ENCODE results near the gene VPS54. TPM values are rescaled to one million over a fixed set of nuclear protein-coding genes. Genes with fewer than 3 reads are reported as not detected.

VPS54 gene
- polyA plus RNA-seq, 1 experiment = 5.6 TPM

DNA sequence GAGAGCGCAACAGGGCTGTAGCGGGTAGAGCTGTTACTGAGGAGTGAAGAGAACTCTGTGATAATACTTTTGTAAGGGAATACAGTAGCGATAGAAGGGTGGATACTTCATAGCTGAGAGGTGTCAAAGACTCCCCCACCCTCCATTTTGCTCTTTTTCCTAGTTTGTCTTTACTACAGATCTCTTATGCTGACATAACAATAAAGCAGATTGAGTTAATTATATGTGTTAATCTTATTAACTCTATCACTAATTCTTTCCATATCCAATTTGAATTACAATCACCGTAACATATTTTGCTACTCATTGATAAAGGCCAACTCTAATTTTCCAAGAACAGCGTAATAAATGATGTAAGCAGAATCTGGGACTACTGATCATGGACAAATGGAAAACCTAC lies 120.4 kb downstream of the VPS54 start:
- DNase-seq (ENCODE audit: low read depth) = no peak
- no peak overlapping the region for H3K4me3 ChIP-seq (ENCODE audit: low read depth, low read length)
- H3K27me3 ChIP-seq (ENCODE audit: control insufficient read depth, insufficient read depth, low read length) = no peaks in the 10 kb centered on the region
- POLR2A ChIA-PET = no interaction called here
- CTCF ChIA-PET = interaction anchor here (1.2 to 3.2 kb wide), 2 partner anchors 19 to 200 kb away, joined by 3 to 9 read pairs; no protein-coding TSS in a partner anchor
- TF ChIP-seq, protein P1, sequence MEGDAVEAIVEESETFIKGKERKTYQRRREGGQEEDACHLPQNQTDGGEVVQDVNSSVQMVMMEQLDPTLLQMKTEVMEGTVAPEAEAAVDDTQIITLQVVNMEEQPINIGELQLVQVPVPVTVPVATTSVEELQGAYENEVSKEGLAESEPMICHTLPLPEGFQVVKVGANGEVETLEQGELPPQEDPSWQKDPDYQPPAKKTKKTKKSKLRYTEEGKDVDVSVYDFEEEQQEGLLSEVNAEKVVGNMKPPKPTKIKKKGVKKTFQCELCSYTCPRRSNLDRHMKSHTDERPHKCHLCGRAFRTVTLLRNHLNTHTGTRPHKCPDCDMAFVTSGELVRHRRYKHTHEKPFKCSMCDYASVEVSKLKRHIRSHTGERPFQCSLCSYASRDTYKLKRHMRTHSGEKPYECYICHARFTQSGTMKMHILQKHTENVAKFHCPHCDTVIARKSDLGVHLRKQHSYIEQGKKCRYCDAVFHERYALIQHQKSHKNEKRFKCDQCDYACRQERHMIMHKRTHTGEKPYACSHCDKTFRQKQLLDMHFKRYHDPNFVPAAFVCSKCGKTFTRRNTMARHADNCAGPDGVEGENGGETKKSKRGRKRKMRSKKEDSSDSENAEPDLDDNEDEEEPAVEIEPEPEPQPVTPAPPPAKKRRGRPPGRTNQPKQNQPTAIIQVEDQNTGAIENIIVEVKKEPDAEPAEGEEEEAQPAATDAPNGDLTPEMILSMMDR (IDR thresholded peaks at IDR 0.05; ENCODE audit: insufficient read depth, low read depth, low read length) = no peak
- peaks cover 9% of the 10 kb centered on the region for H3K36me3 ChIP-seq (ENCODE audit: control insufficient read depth, insufficient read depth, low read length)

DNA sequence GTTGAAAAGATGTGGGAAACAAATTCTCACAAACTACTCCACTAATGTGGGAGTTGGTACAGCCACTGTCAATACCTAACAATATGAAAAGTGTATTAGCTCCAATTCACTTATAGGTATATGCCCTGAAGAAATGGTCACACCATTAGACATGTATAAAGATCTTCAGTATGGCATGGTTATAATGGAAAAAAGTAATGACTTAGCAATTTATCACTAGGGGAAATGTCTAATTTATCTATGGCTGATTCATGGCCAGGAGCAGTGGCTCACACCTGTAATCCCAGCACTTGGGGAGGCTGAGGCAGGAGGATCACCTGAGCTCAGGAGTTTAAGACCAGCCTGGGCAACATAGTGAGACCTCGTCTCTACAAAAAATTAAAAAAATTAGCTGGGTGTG lies 125.1 kb downstream of the VPS54 start:
- H3K4me3 ChIP-seq (ENCODE audit: low read depth, low read length) = no peak overlapping the region
- no peaks in the 10 kb centered on the region for H3K27me3 ChIP-seq (ENCODE audit: control insufficient read depth, insufficient read depth, low read length)
- TF ChIP-seq, protein P1 (IDR thresholded peaks at IDR 0.05; ENCODE audit: insufficient read depth, low read depth, low read length) = no peak
- POLR2A ChIA-PET = no interaction called here
- no peak for DNase-seq (ENCODE audit: low read depth)
- peaks cover 6% of the 10 kb centered on the region for H3K36me3 ChIP-seq (ENCODE audit: control insufficient read depth, insufficient read depth, low read length)
- CTCF ChIA-PET = interaction anchor here (0.9 kb wide), 1 partner anchor 12 kb away, joined by 3 read pairs; no protein-coding TSS in a partner anchor

DNA sequence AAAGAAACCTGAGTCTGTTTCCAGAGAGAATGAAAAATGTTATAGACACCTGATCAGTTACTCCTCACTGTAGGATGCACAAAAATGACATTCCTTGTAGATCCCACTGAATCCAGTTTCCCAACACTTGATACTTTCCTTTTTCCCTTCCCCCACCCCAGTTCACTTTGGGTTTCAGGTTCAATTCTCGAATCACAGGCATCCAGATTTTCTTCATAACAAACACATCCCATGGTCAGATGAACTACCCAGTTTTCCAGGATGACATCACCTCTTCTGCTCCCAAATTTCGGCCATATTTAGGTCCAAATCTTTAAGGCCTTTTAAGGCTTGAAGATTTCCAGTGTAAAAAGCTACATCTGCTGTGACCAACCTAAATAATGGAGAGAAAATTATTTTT lies 126.1 kb downstream of the VPS54 start:
- no peak overlapping the region for H3K4me3 ChIP-seq (ENCODE audit: low read depth, low read length)
- CTCF ChIA-PET = no interaction called here
- H3K36me3 ChIP-seq (ENCODE audit: control insufficient read depth, insufficient read depth, low read length) = peaks cover 9% of the 10 kb centered on the region
- H3K27me3 ChIP-seq (ENCODE audit: control insufficient read depth, insufficient read depth, low read length) = no peaks in the 10 kb centered on the region
- no peak for DNase-seq (ENCODE audit: low read depth)
- POLR2A ChIA-PET = no interaction called here
- TF ChIP-seq, protein P1 (IDR thresholded peaks at IDR 0.05; ENCODE audit: insufficient read depth, low read depth, low read length) = no peak

DNA sequence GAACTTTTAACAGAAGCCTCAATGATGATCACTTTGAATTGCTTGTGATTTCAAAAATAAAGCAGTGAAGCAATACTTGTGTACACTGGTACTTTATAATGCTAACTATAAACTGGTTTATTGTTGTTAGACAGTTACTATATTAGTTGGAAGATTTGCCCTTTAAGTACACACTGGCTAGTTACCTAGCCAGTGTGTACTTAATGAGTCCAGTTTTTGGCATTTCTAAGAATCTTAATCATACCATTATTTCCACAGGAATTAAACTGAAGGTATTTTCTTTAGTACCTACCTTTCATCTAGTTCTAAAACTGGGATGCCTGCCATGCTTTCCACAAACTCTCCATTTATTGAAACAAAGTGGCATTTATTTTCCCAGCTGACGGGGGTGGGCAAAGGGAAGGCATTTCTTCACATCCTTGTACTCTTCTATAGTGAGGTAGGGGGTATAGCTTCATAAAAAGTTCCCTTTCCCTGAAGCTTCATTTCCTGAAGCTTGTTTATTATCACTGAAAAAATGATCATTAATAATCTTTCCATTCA lies 127.7 kb downstream of the VPS54 start:
- DNase-seq (ENCODE audit: low read depth) = no peak
- Histone ChIP-seq H3K4me3 (ENCODE audit: low read depth, low read length) (no peak overlapping the region), H3K36me3 (ENCODE audit: control insufficient read depth, insufficient read depth, low read length) (peaks cover 13% of the 10 kb centered on the region), H3K27me3 (ENCODE audit: control insufficient read depth, insufficient read depth, low read length) (no peaks in the 10 kb centered on the region)
- TF ChIP-seq, protein P1 (IDR thresholded peaks at IDR 0.05; ENCODE audit: insufficient read depth, low read depth, low read length) = no peak
- POLR2A ChIA-PET = no interaction called here
- CTCF ChIA-PET = no interaction called here

DNA sequence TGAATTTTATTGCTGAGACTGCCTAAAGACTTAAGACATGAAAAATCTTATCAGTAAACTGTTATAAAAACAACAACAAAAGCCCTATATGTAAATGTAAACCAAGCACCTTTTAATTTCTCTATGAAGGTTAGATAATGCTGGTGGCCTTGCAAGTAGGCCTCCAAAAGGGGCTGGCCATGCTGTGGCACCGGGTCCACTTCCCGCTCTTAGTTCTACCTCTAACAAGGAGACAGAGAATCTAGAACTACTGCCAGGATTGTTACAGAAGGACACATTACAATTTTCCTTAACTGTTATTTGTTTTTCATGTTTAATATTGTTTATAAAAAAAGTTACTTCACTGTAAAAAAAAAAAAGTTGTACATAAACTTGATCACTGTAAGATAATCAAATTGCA lies 128.6 kb downstream of the VPS54 start:
- TF ChIP-seq, protein P1 (IDR thresholded peaks at IDR 0.05; ENCODE audit: insufficient read depth, low read depth, low read length) = no peak
- no peak overlapping the region for H3K4me3 ChIP-seq (ENCODE audit: low read depth, low read length)
- H3K36me3 ChIP-seq (ENCODE audit: control insufficient read depth, insufficient read depth, low read length) = peaks cover 16% of the 10 kb centered on the region
- no peak for DNase-seq (ENCODE audit: low read depth)
- CTCF ChIA-PET = interaction anchor here (0.7 to 1.7 kb wide), 7 partner anchors 12 to 201 kb away, joined by 3 to 12 read pairs (median 4); no protein-coding TSS in a partner anchor
- H3K27me3 ChIP-seq (ENCODE audit: control insufficient read depth, insufficient read depth, low read length) = no peaks in the 10 kb centered on the region
- POLR2A ChIA-PET = no interaction called here

All from BJ (cell line).